Mesenteric fat pad (tissue), 1 donor: ENCODE measurements around the gene TIMELESS. TPM values are rescaled to one million over a fixed set of nuclear protein-coding genes. Genes with fewer than 3 reads are reported as not detected.

ENCODE experiments used
- total RNA-seq: library from RNA; stranded (reverse); fragmentation: NEBNext Ultra II Directional; extraction: Animal tissue kit (Norgen Biotek cat#: 25700); gene quantifications from one replicate; pipeline ENCODE4 v1.2.1, GENCODE V29; 2021
- donor health status: DM: yes; HTN: yes; CAD: no.

Gene TIMELESS
- total RNA-seq, 1 donor from 2014 or later: 6.0 TPM

Other genes starting within 250 kb of the TIMELESS start
- 93.8 TPM for gene RNF41, start 227.5 kb downstream of the TIMELESS start, total RNA-seq
- gene NABP2, start 225.1 kb downstream of the TIMELESS start, total RNA-seq: 18.2 TPM
- 0.16 TPM for gene SLC39A5, start 219.4 kb downstream of the TIMELESS start, total RNA-seq
- 46.8 TPM for gene ANKRD52, start 191.0 kb downstream of the TIMELESS start, total RNA-seq
- gene COQ10A, start 182.5 kb downstream of the TIMELESS start, total RNA-seq: 7.7 TPM
- gene CS, start 149.1 kb downstream of the TIMELESS start, total RNA-seq: 374 TPM
- gene CNPY2, start 133.4 kb downstream of the TIMELESS start, total RNA-seq: 87.9 TPM
- 38.7 TPM for gene PAN2, start 115.4 kb downstream of the TIMELESS start, total RNA-seq
- gene IL23A, start 110.5 kb downstream of the TIMELESS start, total RNA-seq: 0.55 TPM
- gene STAT2, start 89.3 kb downstream of the TIMELESS start, total RNA-seq: 216 TPM
- not detected for gene APOF, start 86.6 kb downstream of the TIMELESS start, total RNA-seq
- gene MIP, start 5.2 kb upstream of the TIMELESS start, total RNA-seq: not detected
- 3.0 TPM for gene SPRYD4, start 19.2 kb upstream of the TIMELESS start, total RNA-seq
- not detected for gene GLS2, start 38.7 kb upstream of the TIMELESS start, total RNA-seq
- gene RBMS2, start 72.4 kb upstream of the TIMELESS start, total RNA-seq: 63.1 TPM
- gene BAZ2A, start 180.9 kb upstream of the TIMELESS start, total RNA-seq: 81.2 TPM
- gene ATP5F1B, start 196.6 kb upstream of the TIMELESS start, total RNA-seq: 570 TPM
- gene PTGES3, start 238.9 kb upstream of the TIMELESS start, total RNA-seq: 130 TPM